ENCODE data around the gene LRFN2.

The LRFN2 gene

GRCh38 chr6:40438246-40438887 lies 148.8 kb downstream of the LRFN2 start:
- no peak for DNase-seq (ENCODE audit: low read depth, low spot score)

- DNase-seq (ENCODE audit: low read depth, low spot score) = no peak
Measured at GRCh38 chr6:40437631-40438030, 149.5 kb downstream of the LRFN2 start.

GRCh38 chr6:40436685-40437604 lies 150.2 kb downstream of the LRFN2 start:
- DNase-seq (ENCODE audit: low read depth, low spot score) = peak; percentile 41

- DNase-seq (ENCODE audit: low read depth, low spot score) = no peak
Measured at GRCh38 chr6:40432982-40433381, 154.2 kb downstream of the LRFN2 start.

- DNase-seq (ENCODE audit: low read depth, low spot score) = no peak
Measured at GRCh38 chr6:40431706-40432105, 155.5 kb downstream of the LRFN2 start.

- no peak for DNase-seq (ENCODE audit: low read depth, low spot score)
Measured at GRCh38 chr6:40427196-40427595, 160.0 kb downstream of the LRFN2 start.

GRCh38 chr6:40426346-40427066 lies 160.7 kb downstream of the LRFN2 start:
- DNase-seq (ENCODE audit: low read depth, low spot score) = no peak

GRCh38 chr6:40425192-40425919 lies 161.8 kb downstream of the LRFN2 start:
- no peak for DNase-seq (ENCODE audit: low read depth, low spot score)

- DNase-seq (ENCODE audit: low read depth, low spot score) = no peak
Measured at GRCh38 chr6:40422046-40422445, 165.1 kb downstream of the LRFN2 start.

GRCh38 chr6:40419946-40420728 lies 167.0 kb downstream of the LRFN2 start:
- DNase-seq (ENCODE audit: low read depth, low spot score) = no peak

GRCh38 chr6:40419377-40419776 lies 167.8 kb downstream of the LRFN2 start:
- peak; percentile 19 for DNase-seq (ENCODE audit: low read depth, low spot score)

GRCh38 chr6:40417031-40417430 lies 170.1 kb downstream of the LRFN2 start:
- no peak for DNase-seq (ENCODE audit: low read depth, low spot score)

- DNase-seq (ENCODE audit: low read depth, low spot score) = no peak
Measured at GRCh38 chr6:40414617-40415016, 172.5 kb downstream of the LRFN2 start.

- DNase-seq (ENCODE audit: low read depth, low spot score) = no peak
Measured at GRCh38 chr6:40413239-40413638, 173.9 kb downstream of the LRFN2 start.

- DNase-seq (ENCODE audit: low read depth, low spot score) = no peak
Measured at GRCh38 chr6:40411881-40412280, 175.3 kb downstream of the LRFN2 start.

GRCh38 chr6:40410821-40411220 lies 176.3 kb downstream of the LRFN2 start:
- DNase-seq (ENCODE audit: low read depth, low spot score) = no peak

- no peak for DNase-seq (ENCODE audit: low read depth, low spot score)
Measured at GRCh38 chr6:40409716-40410397, 177.3 kb downstream of the LRFN2 start.

GRCh38 chr6:40408786-40409542 lies 178.2 kb downstream of the LRFN2 start:
- DNase-seq (ENCODE audit: low read depth, low spot score) = no peak

GRCh38 chr6:40407239-40407638 lies 179.9 kb downstream of the LRFN2 start:
- DNase-seq (ENCODE audit: low read depth, low spot score) = no peak

GRCh38 chr6:40406175-40406574 lies 181.0 kb downstream of the LRFN2 start:
- DNase-seq (ENCODE audit: low read depth, low spot score) = no peak

Data from astrocyte of the hippocampus (primary cell).